Small intestine (tissue), 7 donors: ENCODE data around the gene PLEKHA8. TPM values are rescaled to one million over a fixed set of nuclear protein-coding genes. Genes with fewer than 3 reads are reported as not detected.

Experiments used
- DNase-seq, 2 donors: peaks; one replicate each; pipeline versions ENCODE4 v3.0.0 to v3.0.0-alpha.2; 2013
- FAIRE-seq: peaks from 2 replicates; lab custom pipeline; 2012; peaks lifted over from hg19 to GRCh38; lab: Jason Lieb, UNC
- H3K27ac ChIP-seq, 3 donors: one replicate each; pipeline ENCODE4 v1.5.1; 2013; ENCODE audit warnings: low read length in 2 of 3, mild to moderate bottlenecking in 2 of 3, control low read depth in 1 of 3, inconsistent platforms in 1 of 3, low read depth in 1 of 3, moderate library complexity in 1 of 3
- H3K27me3 ChIP-seq, 3 donors: one replicate each; pipeline ENCODE4 v1.6.1; 2013; ENCODE audit warnings: low read length in 3 of 3, inconsistent platforms in 1 of 3; ENCODE audit not compliant: control insufficient read depth in 3 of 3, insufficient read depth in 3 of 3
- H3K36me3 ChIP-seq, 3 donors: one replicate each; pipeline ENCODE4 v1.6.1; 2013; ENCODE audit warnings: low read length in 3 of 3, inconsistent platforms in 1 of 3, low read depth in 1 of 3, mild to moderate bottlenecking in 1 of 3, moderate library complexity in 1 of 3; ENCODE audit not compliant: control insufficient read depth in 3 of 3, insufficient read depth in 2 of 3
- H3K4me1 ChIP-seq, 3 donors: one replicate each; pipeline ENCODE4 v1.6.1; 2013; ENCODE audit warnings: low read length in 2 of 3, inconsistent platforms in 1 of 3, low read depth in 1 of 3, mild to moderate bottlenecking in 1 of 3, moderate library complexity in 1 of 3; ENCODE audit not compliant: control insufficient read depth in 3 of 3, insufficient read depth in 2 of 3
- H3K4me3 ChIP-seq, 3 donors: one replicate each; pipeline ENCODE4 v1.5.1; 2013; ENCODE audit warnings: low read length in 3 of 3, control low read depth in 1 of 3, inconsistent platforms in 1 of 3, low read depth in 1 of 3, mild to moderate bottlenecking in 1 of 3, moderate library complexity in 1 of 3
- H3K9me3 ChIP-seq, 2 donors: one replicate each; pipeline ENCODE4 v1.6.1; 2013; ENCODE audit warnings: low read depth in 1 of 2, low read length in 1 of 2; ENCODE audit not compliant: control insufficient read depth in 2 of 2, insufficient read depth in 1 of 2
- WGBS, 3 donors: extraction: QIAGEN DNeasy Blood & Tissue Kit; methylation state at CpG; one replicate each; pipeline ENCODE4 v1.1.7; 2013; 5-methylcytosine and 5-hydroxymethylcytosine counted together
- polyA plus RNA-seq, 4 donors: library from polyadenylated mRNA; stranded (reverse) in 3 of 4; unstranded in 1 of 4; fragments of 200-250 nt in 3 of 4; fragments of 120-200 nt in 1 of 4; gene quantifications; one replicate each; pipeline versions ENCODE4 v1.2.1 to v1.2.3, GENCODE V29; 2013
- donor health status: healthy with polysubstance abuse.
- donor health status: control.
- donor health status: control.
- donor health status: Bipolar disorder and iron deficiency.
- donor health status: healthy.

PLEKHA8 gene
- polyA plus RNA-seq, 4 donors = 3.8 to 5.0 (median 4.4) TPM

GRCh38 chr7:30112103-30112713 is 84.0 kb downstream of the PLEKHA8 start:
- Histone ChIP-seq H3K36me3 (no peaks in the 10 kb centered on the region), H3K4me1 (no peaks in the 10 kb centered on the region), H3K4me3 (no peak overlapping the region), H3K27me3 (no peaks in the 10 kb centered on the region), H3K27ac (no peak overlapping the region), H3K9me3 (peaks cover 0 to 5% of the 10 kb centered on the region in 2 donors)
- no peak for DNase-seq
- FAIRE-seq = no peak
- WGBS, 3 donors = 85 to 93% (median 90%) methylated on average over 5 of the region's 5 CpGs

- Histone ChIP-seq H3K4me1 (no peaks in the 10 kb centered on the region), H3K27ac (no peak overlapping the region), H3K27me3 (no peaks in the 10 kb centered on the region), H3K36me3 (no peaks in the 10 kb centered on the region), H3K9me3 (peaks cover 0 to 5% of the 10 kb centered on the region in 2 donors), H3K4me3 (no peak overlapping the region)
- no peak for DNase-seq
- no peak for FAIRE-seq
Measured at GRCh38 chr7:30113144-30113543, 84.9 kb downstream of the PLEKHA8 start.

GRCh38 chr7:30114536-30115238 is 86.5 kb downstream of the PLEKHA8 start:
- 73 to 82% (median 75%) methylated on average over 3 of the region's 3 CpGs for WGBS, 3 donors
- Histone ChIP-seq H3K9me3 (peaks cover 0 to 5% of the 10 kb centered on the region in 2 donors), H3K4me3 (no peak overlapping the region), H3K4me1 (no peaks in the 10 kb centered on the region), H3K27me3 (no peaks in the 10 kb centered on the region), H3K27ac (no peak overlapping the region), H3K36me3 (no peaks in the 10 kb centered on the region)
- DNase-seq (no peak), FAIRE-seq (no peak)

GRCh38 chr7:30115709-30116297 is 87.6 kb downstream of the PLEKHA8 start:
- no peaks in the 10 kb centered on the region for H3K36me3 ChIP-seq
- H3K4me3 ChIP-seq = no peak overlapping the region
- FAIRE-seq (no peak), DNase-seq (no peak)
- no peaks in the 10 kb centered on the region for H3K27me3 ChIP-seq
- no peak overlapping the region for H3K27ac ChIP-seq
- no peaks in the 10 kb centered on the region for H3K4me1 ChIP-seq
- 89 to 93% (median 93%) methylated on average over 33 to 34 of the region's 34 CpGs for WGBS, 3 donors
- H3K9me3 ChIP-seq = peaks cover 0 to 5% of the 10 kb centered on the region in 2 donors

GRCh38 chr7:30116771-30117170 is 88.6 kb downstream of the PLEKHA8 start:
- WGBS, 3 donors = 79 to 88% (median 80%) methylated on average over 6 of the region's 6 CpGs
- Histone ChIP-seq H3K27ac (no peak overlapping the region), H3K4me1 (no peaks in the 10 kb centered on the region), H3K9me3 (peaks cover 0 to 5% of the 10 kb centered on the region in 2 donors), H3K27me3 (no peaks in the 10 kb centered on the region), H3K36me3 (no peaks in the 10 kb centered on the region), H3K4me3 (no peak overlapping the region)
- DNase-seq (no peak), FAIRE-seq (no peak)

- FAIRE-seq = no peak
- no peaks in the 10 kb centered on the region for H3K4me1 ChIP-seq
- no peak overlapping the region for H3K27ac ChIP-seq
- no peaks in the 10 kb centered on the region for H3K9me3 ChIP-seq
- H3K4me3 ChIP-seq = no peak overlapping the region
- no peaks in the 10 kb centered on the region for H3K36me3 ChIP-seq
- H3K27me3 ChIP-seq = no peaks in the 10 kb centered on the region
- DNase-seq = no peak
- WGBS, 3 donors = 88 to 95% (median 91%) methylated on average over 4 of the region's 4 CpGs
Measured at GRCh38 chr7:30117896-30118295, 89.7 kb downstream of the PLEKHA8 start.

GRCh38 chr7:30119890-30120577 is 91.8 kb downstream of the PLEKHA8 start:
- Histone ChIP-seq H3K27ac (no peak overlapping the region), H3K9me3 (no peaks in the 10 kb centered on the region), H3K4me3 (no peak overlapping the region), H3K27me3 (no peaks in the 10 kb centered on the region), H3K4me1 (no peaks in the 10 kb centered on the region), H3K36me3 (no peaks in the 10 kb centered on the region)
- 85 to 91% (median 88%) methylated on average over 4 of the region's 4 CpGs for WGBS, 3 donors
- FAIRE-seq (no peak), DNase-seq (no peak)
